Activated naive CD4-positive, alpha-beta T cell treated with anti-CD3 and anti-CD28 coated beads, Interleukin-2, amount 50 U/mL, for 16 hours (primary cell): ENCODE measurements around the gene RNASE1.

ENCODE experiments used
- DNase-seq: peaks from one replicate; pipeline ENCODE4 v3.0.0-alpha.2; 2020

The RNASE1 gene

GRCh38 chr14:20807304-20808161 lies 4.9 kb upstream of the RNASE1 start:
- no peak for DNase-seq

- no peak for DNase-seq
These were observed 2.8 kb upstream of the RNASE1 start for GRCh38 chr14:20805485-20805884.

GRCh38 chr14:20803223-20803622 lies 579 bp upstream of the RNASE1 start:
- no peak for DNase-seq

GRCh38 chr14:20801726-20802125 lies 918 bp downstream of the RNASE1 start:
- DNase-seq: no peak

- no peak for DNase-seq
These were observed 2.6 kb downstream of the RNASE1 start for GRCh38 chr14:20799892-20800544.

- DNase-seq: no peak
These were observed 3.2 kb downstream of the RNASE1 start for GRCh38 chr14:20799456-20799891.

- DNase-seq: no peak
These were observed 3.7 kb downstream of the RNASE1 start for GRCh38 chr14:20798932-20799331.

GRCh38 chr14:20798318-20798717 lies 4.3 kb downstream of the RNASE1 start:
- no peak for DNase-seq

GRCh38 chr14:20797164-20797563 lies 5.5 kb downstream of the RNASE1 start:
- DNase-seq: no peak

GRCh38 chr14:20794644-20795369 lies 7.8 kb downstream of the RNASE1 start:
- DNase-seq: no peak

- DNase-seq: no peak
These were observed 10.1 kb downstream of the RNASE1 start for GRCh38 chr14:20792556-20792955.

- no peak for DNase-seq
These were observed 11.0 kb downstream of the RNASE1 start for GRCh38 chr14:20791597-20791996.

- no peak for DNase-seq
These were observed 11.5 kb downstream of the RNASE1 start for GRCh38 chr14:20791187-20791586.

- DNase-seq: no peak
These were observed 12.1 kb downstream of the RNASE1 start for GRCh38 chr14:20790464-20791116.

- no peak for DNase-seq
These were observed 13.3 kb downstream of the RNASE1 start for GRCh38 chr14:20789230-20789813.

GRCh38 chr14:20787025-20787424 lies 15.6 kb downstream of the RNASE1 start:
- DNase-seq: no peak

GRCh38 chr14:20782280-20782890 lies 20.3 kb downstream of the RNASE1 start:
- DNase-seq: no peak

GRCh38 chr14:20781803-20782202 lies 20.8 kb downstream of the RNASE1 start:
- DNase-seq: no peak

- no peak for DNase-seq
These were observed 26.7 kb downstream of the RNASE1 start for GRCh38 chr14:20775901-20776300.

GRCh38 chr14:20775043-20775442 lies 27.6 kb downstream of the RNASE1 start:
- no peak for DNase-seq

- no peak for DNase-seq
These were observed 28.3 kb downstream of the RNASE1 start for GRCh38 chr14:20774258-20774824.

GRCh38 chr14:20772650-20773049 lies 30.0 kb downstream of the RNASE1 start:
- DNase-seq: no peak
